HEK293 (cell line): ENCODE data around the gene FZD1.

Source experiments
- CTCF ChIA-PET: fragments of 350-600 bp; formaldehyde crosslinking; extraction: SDS; loops from one replicate; lab custom pipeline; 2021; ENCODE audit warnings: antibody characterized with exemption; lab: Yijun Ruan, JAX
- POLR2A ChIA-PET: fragments of 300-600 bp; formaldehyde crosslinking; extraction: SDS; loops from one replicate; lab custom pipeline; 2020; ENCODE audit warnings: antibody characterized with exemption, inconsistent platforms; lab: Yijun Ruan, JAX
- H3K27ac ChIP-seq: fragments of 200-500 bp; sonication (Bioruptor generic); 2 replicates; pipeline ENCODE4 v1.5.1; 2014; ENCODE audit warnings: low read depth, low read length, control low read depth, inconsistent platforms; ENCODE audit errors: extremely low read depth
- H3K36me3 ChIP-seq, 2 experiments: fragments of 200-500 bp in 1 of 2; sonication (Bioruptor generic) in 1 of 2; 1 replicate in 1 of 2; 2 replicates in 1 of 2; pipeline ENCODE4 v1.5.1; 2014 to 2017; ENCODE audit warnings: inconsistent platforms in 2 of 2, low read length in 2 of 2; ENCODE audit not compliant: control insufficient read depth in 2 of 2, insufficient read depth in 1 of 2
- H3K4me1 ChIP-seq: fragments of 200-500 bp; sonication (Bioruptor generic); 2 replicates; pipeline ENCODE4 v1.5.1; 2014; ENCODE audit warnings: mild to moderate bottlenecking, low read length, inconsistent platforms; ENCODE audit not compliant: control insufficient read depth, insufficient read depth
- H3K4me3 ChIP-seq: 2 replicates; pipeline ENCODE4 v1.5.1; 2011; ENCODE audit warnings: low read depth, mild to moderate bottlenecking, control low read depth, low read length, moderate library complexity
- H3K9me3 ChIP-seq: fragments of 200-500 bp; sonication (Bioruptor generic); 2 replicates; pipeline ENCODE4 v1.5.1; 2014; ENCODE audit warnings: low read depth, low read length, inconsistent platforms; ENCODE audit not compliant: control insufficient read depth, insufficient read depth
- BCL11A ChIP-seq: fragments of 450-650 bp; formaldehyde crosslinking; IDR thresholded peaks from 2 replicates; pipeline ENCODE4 v1.5.1; 2016; ENCODE audit warnings: low read depth, missing biosample characterization, missing genetic modification characterization
- GFI1B ChIP-seq: fragments of 450-650 bp; formaldehyde crosslinking; IDR thresholded peaks from 2 replicates; pipeline ENCODE4 v1.5.1; 2016; ENCODE audit warnings: missing biosample characterization, missing genetic modification characterization
- IKZF3 ChIP-seq: fragments of 450-650 bp; IDR thresholded peaks from 2 replicates; pipeline ENCODE4 v1.5.0; 2018; ENCODE audit warnings: missing biosample characterization, mild to moderate bottlenecking, missing genetic modification characterization, moderate library complexity
- KLF10 ChIP-seq: fragments of 450-650 bp; IDR thresholded peaks from 2 replicates; pipeline ENCODE4 v1.5.1; 2018; ENCODE audit warnings: missing biosample characterization, mild to moderate bottlenecking, missing genetic modification characterization
- KLF16 ChIP-seq: fragments of 450-650 bp; formaldehyde crosslinking; IDR thresholded peaks from 2 replicates; pipeline ENCODE4 v1.5.1; 2017; ENCODE audit warnings: missing biosample characterization, missing genetic modification characterization
- ZFHX2 ChIP-seq: fragments of 450-650 bp; formaldehyde crosslinking; conservative IDR thresholded peaks from 2 replicates; pipeline ENCODE4 v1.5.1; 2016; ENCODE audit warnings: missing biosample characterization, missing genetic modification characterization
- ZNF2 ChIP-seq: fragments of 450-650 bp; formaldehyde crosslinking; IDR thresholded peaks from 2 replicates; pipeline ENCODE4 v1.5.1; 2016; ENCODE audit warnings: missing biosample characterization, missing genetic modification characterization
- ZNF423 ChIP-seq: fragments of 450-650 bp; formaldehyde crosslinking; IDR thresholded peaks from 2 replicates; pipeline ENCODE4 v1.5.1; 2016; ENCODE audit warnings: missing biosample characterization, missing genetic modification characterization
- ZNF555 ChIP-seq: fragments of 450-650 bp; formaldehyde crosslinking; conservative IDR thresholded peaks from 2 replicates; pipeline ENCODE4 v1.5.1; 2017; ENCODE audit warnings: missing biosample characterization, mild to moderate bottlenecking, missing genetic modification characterization, inconsistent platforms
- ZNF610 ChIP-seq: fragments of 450-650 bp; formaldehyde crosslinking; IDR thresholded peaks from 2 replicates; pipeline ENCODE4 v1.5.1; 2016; ENCODE audit warnings: missing biosample characterization, missing genetic modification characterization, borderline replicate concordance
- ZSCAN16 ChIP-seq: fragments of 450-650 bp; formaldehyde crosslinking; IDR thresholded peaks from 2 replicates; pipeline ENCODE4 v1.5.1; 2016; ENCODE audit warnings: missing biosample characterization, missing genetic modification characterization
- TF ChIP-seq, protein P1 (sequence below): fragments of 450-650 bp; formaldehyde crosslinking; IDR thresholded peaks from 2 replicates; pipeline ENCODE4 v1.5.1; 2016; ENCODE audit warnings: missing biosample characterization, missing genetic modification characterization
- TF ChIP-seq, protein P2 (sequence below): fragments of 450-650 bp; formaldehyde crosslinking; IDR thresholded peaks from 2 replicates; pipeline ENCODE4 v1.5.1; 2016; ENCODE audit warnings: missing biosample characterization, missing genetic modification characterization
- TF ChIP-seq, protein P3 (sequence below): fragments of 450-650 bp; formaldehyde crosslinking; conservative IDR thresholded peaks from 2 replicates; pipeline ENCODE4 v1.5.1; 2016; ENCODE audit warnings: low read depth, missing biosample characterization, missing genetic modification characterization
- TF ChIP-seq, protein P4 (sequence below): fragments of 450-650 bp; formaldehyde crosslinking; IDR thresholded peaks from 2 replicates; pipeline ENCODE4 v1.5.1; 2016; ENCODE audit warnings: missing biosample characterization, missing genetic modification characterization, low read depth
- TF ChIP-seq, protein P5 (sequence below): fragments of 450-650 bp; formaldehyde crosslinking; IDR thresholded peaks from 2 replicates; pipeline ENCODE4 v1.5.0; 2017; ENCODE audit warnings: missing biosample characterization, missing genetic modification characterization, borderline replicate concordance

Gene FZD1

DNA sequence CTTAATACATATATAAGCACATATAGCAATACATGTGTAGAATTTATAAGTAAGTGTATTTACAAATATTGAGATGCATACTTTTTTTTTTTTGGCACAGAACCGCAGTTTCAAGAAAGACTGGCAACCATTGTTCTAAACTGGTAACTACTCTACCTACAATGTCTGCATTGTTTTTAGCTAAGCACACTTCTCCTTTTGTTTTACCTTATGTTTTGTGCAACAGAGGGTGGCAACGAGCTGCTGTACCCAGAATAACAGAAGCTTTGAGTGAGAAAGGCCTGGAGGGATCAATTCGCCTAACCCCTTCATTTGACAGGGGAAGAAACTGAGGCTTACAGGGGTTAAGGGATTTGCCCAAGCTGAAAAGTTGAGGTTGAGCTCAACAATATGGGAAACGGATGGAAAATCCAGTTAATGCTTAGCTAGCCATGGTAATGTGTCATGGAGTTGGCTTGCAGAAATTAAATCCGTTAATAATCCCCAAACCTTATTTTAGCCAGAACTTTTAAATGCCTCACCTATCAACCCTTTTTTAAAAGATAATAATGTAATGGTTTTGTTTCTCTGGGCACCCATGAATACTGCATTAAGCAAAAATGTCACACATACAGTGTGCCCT lies 25.5 kb downstream of the FZD1 start (continued):
- TF ChIP-seq, protein P1, sequence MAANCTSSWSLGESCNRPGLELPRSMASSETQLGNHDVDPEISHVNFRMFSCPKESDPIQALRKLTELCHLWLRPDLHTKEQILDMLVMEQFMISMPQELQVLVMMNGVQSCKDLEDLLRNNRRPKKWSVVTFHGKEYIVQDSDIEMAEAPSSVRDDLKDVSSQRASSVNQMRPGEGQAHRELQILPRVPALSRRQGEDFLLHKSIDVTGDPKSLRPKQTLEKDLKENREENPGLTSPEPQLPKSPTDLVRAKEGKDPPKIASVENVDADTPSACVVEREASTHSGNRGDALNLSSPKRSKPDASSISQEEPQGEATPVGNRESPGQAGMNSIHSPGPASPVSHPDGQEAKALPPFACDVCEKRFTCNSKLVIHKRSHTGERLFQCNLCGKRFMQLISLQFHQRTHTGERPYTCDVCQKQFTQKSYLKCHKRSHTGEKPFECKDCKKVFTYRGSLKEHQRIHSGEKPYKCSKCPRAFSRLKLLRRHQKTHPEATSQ (tag by site-specific recombination): no peak
- TF ChIP-seq, protein P2, sequence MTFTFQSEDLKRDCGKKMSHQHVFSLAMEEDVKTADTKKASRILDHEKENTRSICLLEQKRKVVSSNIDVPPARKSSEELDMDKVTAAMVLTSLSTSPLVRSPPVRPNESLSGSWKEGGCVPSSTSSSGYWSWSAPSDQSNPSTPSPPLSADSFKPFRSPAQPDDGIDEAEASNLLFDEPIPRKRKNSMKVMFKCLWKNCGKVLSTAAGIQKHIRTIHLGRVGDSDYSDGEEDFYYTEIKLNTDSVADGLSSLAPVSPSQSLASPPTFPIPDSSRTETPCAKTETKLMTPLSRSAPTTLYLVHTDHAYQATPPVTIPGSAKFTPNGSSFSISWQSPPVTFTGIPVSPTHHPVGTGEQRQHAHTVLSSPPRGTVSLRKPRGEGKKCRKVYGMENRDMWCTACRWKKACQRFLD (tag by site-specific recombination): no peak
- TF ChIP-seq ZNF555 (tag by site-specific recombination) (no peak), ZFHX2 (tag by site-specific recombination) (no peak), ZNF423 (tag by site-specific recombination) (no peak), ZNF2 (tag by site-specific recombination) (no peak), BCL11A (tag by site-specific recombination) (no peak)

DNA sequence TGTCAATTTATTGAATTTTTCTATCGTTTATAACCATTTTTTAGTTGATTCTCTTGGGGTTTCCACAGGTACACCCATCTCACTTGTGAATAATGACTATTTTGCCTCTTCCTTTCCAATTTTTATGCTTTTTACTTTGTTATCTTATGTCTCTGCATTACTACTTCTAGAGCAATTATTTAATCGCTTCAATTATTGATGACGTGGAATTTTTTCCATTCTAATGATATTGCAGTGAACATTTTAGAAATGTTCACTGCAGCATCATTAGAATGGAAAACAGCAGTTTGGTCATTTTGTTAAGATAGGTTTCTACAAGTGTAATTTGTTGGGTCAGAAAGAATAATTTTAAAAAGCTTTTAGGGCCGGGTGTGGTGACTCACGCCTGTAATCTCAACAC lies 27.1 kb downstream of the FZD1 start:
- TF ChIP-seq, protein P3, sequence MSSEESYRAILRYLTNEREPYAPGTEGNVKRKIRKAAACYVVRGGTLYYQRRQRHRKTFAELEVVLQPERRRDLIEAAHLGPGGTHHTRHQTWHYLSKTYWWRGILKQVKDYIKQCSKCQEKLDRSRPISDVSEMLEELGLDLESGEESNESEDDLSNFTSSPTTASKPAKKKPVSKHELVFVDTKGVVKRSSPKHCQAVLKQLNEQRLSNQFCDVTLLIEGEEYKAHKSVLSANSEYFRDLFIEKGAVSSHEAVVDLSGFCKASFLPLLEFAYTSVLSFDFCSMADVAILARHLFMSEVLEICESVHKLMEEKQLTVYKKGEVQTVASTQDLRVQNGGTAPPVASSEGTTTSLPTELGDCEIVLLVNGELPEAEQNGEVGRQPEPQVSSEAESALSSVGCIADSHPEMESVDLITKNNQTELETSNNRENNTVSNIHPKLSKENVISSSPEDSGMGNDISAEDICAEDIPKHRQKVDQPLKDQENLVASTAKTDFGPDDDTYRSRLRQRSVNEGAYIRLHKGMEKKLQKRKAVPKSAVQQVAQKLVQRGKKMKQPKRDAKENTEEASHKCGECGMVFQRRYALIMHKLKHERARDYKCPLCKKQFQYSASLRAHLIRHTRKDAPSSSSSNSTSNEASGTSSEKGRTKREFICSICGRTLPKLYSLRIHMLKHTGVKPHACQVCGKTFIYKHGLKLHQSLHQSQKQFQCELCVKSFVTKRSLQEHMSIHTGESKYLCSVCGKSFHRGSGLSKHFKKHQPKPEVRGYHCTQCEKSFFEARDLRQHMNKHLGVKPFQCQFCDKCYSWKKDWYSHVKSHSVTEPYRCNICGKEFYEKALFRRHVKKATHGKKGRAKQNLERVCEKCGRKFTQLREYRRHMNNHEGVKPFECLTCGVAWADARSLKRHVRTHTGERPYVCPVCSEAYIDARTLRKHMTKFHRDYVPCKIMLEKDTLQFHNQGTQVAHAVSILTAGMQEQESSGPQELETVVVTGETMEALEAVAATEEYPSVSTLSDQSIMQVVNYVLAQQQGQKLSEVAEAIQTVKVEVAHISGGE (tag by site-specific recombination): no peak
- Histone ChIP-seq H3K36me3 (no peaks in the 10 kb centered on the region), H3K9me3 (no peaks in the 10 kb centered on the region), H3K4me1 (no peaks in the 10 kb centered on the region), H3K27ac (no peak overlapping the region), H3K4me3 (no peak overlapping the region)
- ChIA-PET CTCF (no interaction called here), POLR2A (no interaction called here)

DNA sequence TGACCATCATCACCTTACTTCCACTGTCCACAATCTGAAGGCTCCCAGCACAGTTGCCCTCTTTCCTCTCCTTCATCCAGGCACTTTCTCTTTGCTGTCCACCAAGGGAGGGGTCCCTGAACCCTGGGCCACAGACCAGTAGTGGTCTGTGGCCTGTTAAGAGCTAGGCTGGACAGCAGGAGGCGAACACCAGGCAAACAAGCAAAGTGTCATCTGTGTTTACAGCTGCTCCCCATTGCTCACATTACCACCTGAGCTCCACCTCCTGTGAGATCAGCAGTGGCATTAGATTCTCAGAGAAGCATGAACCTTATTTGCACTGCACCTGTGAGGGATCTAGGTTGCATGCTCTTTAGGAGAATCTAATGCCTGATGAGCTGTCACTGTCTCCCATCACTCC lies 27.7 kb downstream of the FZD1 start:
- CTCF ChIA-PET: no interaction called here
- no peak overlapping the region for H3K4me3 ChIP-seq

More for the DNA sequence above, 27.7 kb downstream of the FZD1 start:
- H3K27ac ChIP-seq: no peak overlapping the region
- POLR2A ChIA-PET: no interaction called here
- H3K4me1 ChIP-seq: no peaks in the 10 kb centered on the region
- TF ChIP-seq KLF16 (tag by site-specific recombination) (no peak), KLF10 (no peak), ZSCAN16 (tag by site-specific recombination) (no peak), IKZF3 (tag by site-specific recombination) (no peak), ZNF610 (peak; percentile 96), GFI1B (tag by site-specific recombination) (no peak)
- TF ChIP-seq, protein P1 (tag by site-specific recombination): no peak
- TF ChIP-seq, protein P4, sequence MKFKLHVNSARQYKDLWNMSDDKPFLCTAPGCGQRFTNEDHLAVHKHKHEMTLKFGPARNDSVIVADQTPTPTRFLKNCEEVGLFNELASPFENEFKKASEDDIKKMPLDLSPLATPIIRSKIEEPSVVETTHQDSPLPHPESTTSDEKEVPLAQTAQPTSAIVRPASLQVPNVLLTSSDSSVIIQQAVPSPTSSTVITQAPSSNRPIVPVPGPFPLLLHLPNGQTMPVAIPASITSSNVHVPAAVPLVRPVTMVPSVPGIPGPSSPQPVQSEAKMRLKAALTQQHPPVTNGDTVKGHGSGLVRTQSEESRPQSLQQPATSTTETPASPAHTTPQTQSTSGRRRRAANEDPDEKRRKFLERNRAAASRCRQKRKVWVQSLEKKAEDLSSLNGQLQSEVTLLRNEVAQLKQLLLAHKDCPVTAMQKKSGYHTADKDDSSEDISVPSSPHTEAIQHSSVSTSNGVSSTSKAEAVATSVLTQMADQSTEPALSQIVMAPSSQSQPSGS (tag by site-specific recombination): no peak
- TF ChIP-seq, protein P5, sequence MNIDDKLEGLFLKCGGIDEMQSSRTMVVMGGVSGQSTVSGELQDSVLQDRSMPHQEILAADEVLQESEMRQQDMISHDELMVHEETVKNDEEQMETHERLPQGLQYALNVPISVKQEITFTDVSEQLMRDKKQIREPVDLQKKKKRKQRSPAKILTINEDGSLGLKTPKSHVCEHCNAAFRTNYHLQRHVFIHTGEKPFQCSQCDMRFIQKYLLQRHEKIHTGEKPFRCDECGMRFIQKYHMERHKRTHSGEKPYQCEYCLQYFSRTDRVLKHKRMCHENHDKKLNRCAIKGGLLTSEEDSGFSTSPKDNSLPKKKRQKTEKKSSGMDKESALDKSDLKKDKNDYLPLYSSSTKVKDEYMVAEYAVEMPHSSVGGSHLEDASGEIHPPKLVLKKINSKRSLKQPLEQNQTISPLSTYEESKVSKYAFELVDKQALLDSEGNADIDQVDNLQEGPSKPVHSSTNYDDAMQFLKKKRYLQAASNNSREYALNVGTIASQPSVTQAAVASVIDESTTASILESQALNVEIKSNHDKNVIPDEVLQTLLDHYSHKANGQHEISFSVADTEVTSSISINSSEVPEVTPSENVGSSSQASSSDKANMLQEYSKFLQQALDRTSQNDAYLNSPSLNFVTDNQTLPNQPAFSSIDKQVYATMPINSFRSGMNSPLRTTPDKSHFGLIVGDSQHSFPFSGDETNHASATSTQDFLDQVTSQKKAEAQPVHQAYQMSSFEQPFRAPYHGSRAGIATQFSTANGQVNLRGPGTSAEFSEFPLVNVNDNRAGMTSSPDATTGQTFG: no peak
- no peaks in the 10 kb centered on the region for H3K9me3 ChIP-seq
- H3K36me3 ChIP-seq: no peaks in the 10 kb centered on the region
